ENCODE data around the gene CATSPER1. TPM values are rescaled to one million over a fixed set of nuclear protein-coding genes. Genes with fewer than 3 reads are reported as not detected.

CATSPER1 gene
- total RNA-seq, 1 experiment from 2014 or later = 2.4 TPM

DNA sequence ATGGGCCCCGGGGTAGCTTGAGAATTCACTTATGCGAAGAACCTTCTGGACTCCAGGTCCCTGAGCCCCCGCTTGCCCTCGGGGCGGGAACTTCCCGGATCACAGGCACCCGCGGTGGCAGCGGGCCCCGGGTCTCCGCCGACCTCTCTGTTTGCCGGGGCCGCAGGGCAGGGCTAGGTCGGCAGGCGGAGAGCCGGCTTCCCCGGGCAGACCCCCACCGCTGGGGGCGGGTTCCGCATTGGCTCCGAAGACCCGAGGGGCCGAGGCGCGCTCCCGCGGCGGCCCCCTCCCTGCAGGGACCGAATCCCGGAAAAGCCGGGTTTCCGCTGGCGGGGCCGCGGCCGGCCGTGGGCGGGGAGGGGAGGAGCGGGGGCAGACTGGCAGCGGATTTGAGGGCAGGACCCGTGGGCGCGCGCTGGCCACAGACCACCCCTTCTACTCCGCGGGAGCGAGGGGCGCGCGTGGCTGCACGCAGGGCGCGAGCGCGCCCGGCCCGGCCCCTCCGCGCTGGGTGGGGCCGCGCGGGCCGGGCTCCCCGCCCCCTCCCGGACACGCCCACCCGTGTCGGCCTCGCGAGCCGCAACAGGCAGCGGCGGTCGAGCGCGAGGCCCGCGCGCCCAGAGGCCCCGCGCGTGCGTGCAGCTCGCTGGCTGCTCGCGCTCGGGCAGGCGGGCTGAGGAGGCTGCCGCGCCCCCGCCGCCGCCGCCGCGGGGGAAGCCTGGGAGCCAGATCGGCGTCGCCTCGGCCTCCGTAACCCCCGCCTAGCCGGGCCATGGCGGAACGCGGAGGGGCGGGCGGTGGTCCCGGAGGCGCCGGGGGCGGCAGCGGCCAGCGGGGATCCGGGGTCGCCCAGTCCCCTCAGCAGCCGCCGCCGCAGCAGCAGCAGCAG, 43.7 kb upstream of the CATSPER1 start, which contains the start of gene PACS1:
Gene PACS1 (plus strand): TSS at position 558 of the 889 bp plus-strand sequence. CDS start 215 bp downstream, at position 773.
- Histone ChIP-seq H3K36me3 (ENCODE audit: control insufficient read depth in 1 of 2, insufficient read depth in 2 of 2, low read length in 2 of 2) (peaks cover 21 to 35% of the 10 kb centered on the region in 2 experiments; a peak in 3 of 4 replicates), H3K4me1 (ENCODE audit: control insufficient read depth in 1 of 2, insufficient read depth in 2 of 2, low read length in 2 of 2) (peaks cover 10 to 21% of the 10 kb centered on the region in 2 experiments), H3K9me3 (ENCODE audit: control insufficient read depth in 1 of 2, insufficient read depth in 1 of 2, low read depth in 1 of 2, low read length in 2 of 2) (no peaks in the 10 kb centered on the region), H2AFZ (ENCODE audit: low read depth, low read length, poor library complexity, severe bottlenecking) (no peak within 1 kb of the TSS), H3K4me2 (ENCODE audit: low read length) (peak within 1 kb of the TSS; percentile 88), H3K79me2 (ENCODE audit: insufficient read depth, low read length) (peaks cover 43% of the 10 kb centered on the region), H3K4me3 (replicated peaks in 1 of 2; ENCODE audit: low read depth in 1 of 2, low read length in 2 of 2) (peak within 1 kb of the TSS; percentile 69 to 70), H3K27ac (ENCODE audit: low read depth, low read length) (peak within 1 kb of the TSS; percentile 89), H3K9ac (ENCODE audit: low read length) (peak within 1 kb of the TSS; percentile 74), H4K20me1 (ENCODE audit: insufficient read depth) (no peaks in the 10 kb centered on the region), H3K9me2 (ENCODE audit: insufficient read depth) (no peaks in the 10 kb centered on the region), H3K27me3 (ENCODE audit: insufficient read depth, low read length) (no peaks in the 10 kb centered on the region)
- intact Hi-C loops (cut with micrococcal nuclease) = loop anchor here (2.0 kb wide), 1 partner anchor 65 kb away; no protein-coding TSS in a partner anchor
- no TSS peak for BruUV-seq (replicated peaks)
- peak; percentile 77 for ATAC-seq
- TF ChIP-seq EGR1 (IDR thresholded peaks at IDR 0.05; ENCODE audit: low read depth) = peak; percentile 68
- no peak for TF ChIP-seq FOSL1 (IDR thresholded peaks at IDR 0.05; ENCODE audit: low read depth)
- TF ChIP-seq POLR2AphosphoS5 (IDR thresholded peaks at IDR 0.05; ENCODE audit: low read depth, low read length) = peak; percentile 35; the same call in 1 of the 2 replicates
- CTCF ChIA-PET = interaction anchor here (0.7 kb wide), 1 partner anchor 12 kb away, joined by 4 read pairs; no protein-coding TSS in a partner anchor
- DNase-seq (ENCODE audit: low read depth, low spot score) = no peak
- RAD21 ChIA-PET (ENCODE audit: low non-redundant PET in 1 of 2, low total read pairs in 2 of 2, uncharacterized antibody in 2 of 2, unreplicated experiment in 2 of 2) = no interaction called here
- POLR2A ChIA-PET = no interaction called here

DNA sequence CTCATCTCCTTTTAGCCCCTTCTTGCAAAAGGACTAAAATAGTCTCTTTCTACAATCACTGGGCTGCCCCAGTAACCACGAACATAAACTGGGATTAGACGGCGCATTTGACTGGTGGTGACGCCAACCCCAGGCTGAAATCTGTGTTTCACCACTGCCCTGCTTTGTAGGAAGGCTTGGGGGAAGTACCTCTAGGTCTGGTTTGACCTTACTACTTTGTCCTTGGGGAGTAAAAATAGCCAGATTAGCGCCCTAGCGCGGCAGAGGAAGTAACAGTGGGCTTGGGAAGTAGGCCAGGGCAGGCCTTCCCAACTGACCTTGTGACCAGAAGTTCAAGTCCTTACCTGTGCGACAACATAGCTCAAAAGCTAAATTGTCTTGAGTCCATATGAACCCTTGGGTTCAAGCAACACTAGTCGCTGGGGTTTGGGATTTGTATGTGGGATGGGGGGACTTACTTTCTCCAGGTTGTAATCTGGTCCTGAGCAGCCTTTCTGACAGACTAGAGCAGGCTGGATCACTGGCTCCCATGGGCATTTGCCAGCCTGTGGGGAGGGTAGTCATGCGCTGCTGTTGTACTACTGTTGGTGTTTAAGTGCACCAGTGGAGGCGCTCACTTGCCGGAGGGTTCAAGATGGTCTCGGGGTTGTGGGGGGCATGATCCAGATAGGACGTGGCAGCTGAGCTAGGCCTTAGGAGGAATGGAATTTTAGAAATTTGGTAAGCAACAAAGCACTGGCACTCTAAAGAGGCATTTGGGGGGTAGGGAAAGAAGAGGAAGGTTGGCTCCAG, 42.8 kb upstream of the CATSPER1 start:
- intact Hi-C loops (cut with micrococcal nuclease) = loop anchor here (2.0 kb wide), 1 partner anchor 66 kb away; no protein-coding TSS in a partner anchor
- Histone ChIP-seq H3K79me2 (ENCODE audit: insufficient read depth, low read length) (peaks cover 50% of the 10 kb centered on the region), H3K27me3 (ENCODE audit: insufficient read depth, low read length) (no peaks in the 10 kb centered on the region), H3K36me3 (ENCODE audit: control insufficient read depth in 1 of 2, insufficient read depth in 2 of 2, low read length in 2 of 2) (peaks cover 27 to 38% of the 10 kb centered on the region in 2 experiments; a peak in 3 of 4 replicates), H3K4me1 (ENCODE audit: control insufficient read depth in 1 of 2, insufficient read depth in 2 of 2, low read length in 2 of 2) (peaks cover 10 to 21% of the 10 kb centered on the region in 2 experiments), H3K4me3 (replicated peaks in 1 of 2; ENCODE audit: low read depth in 1 of 2, low read length in 2 of 2) (peak overlapping the region; percentile 33 to 54), H3K4me2 (ENCODE audit: low read length) (peak overlapping the region; percentile 79), H3K27ac (ENCODE audit: low read depth, low read length) (peak overlapping the region; percentile 89), H3K9me3 (ENCODE audit: control insufficient read depth in 1 of 2, insufficient read depth in 1 of 2, low read depth in 1 of 2, low read length in 2 of 2) (no peaks in the 10 kb centered on the region), H3K9me2 (ENCODE audit: insufficient read depth) (no peaks in the 10 kb centered on the region), H2AFZ (ENCODE audit: low read depth, low read length, poor library complexity, severe bottlenecking) (no peak overlapping the region), H3K9ac (ENCODE audit: low read length) (peak overlapping the region; percentile 50), H4K20me1 (ENCODE audit: insufficient read depth) (no peaks in the 10 kb centered on the region)
- ChIA-PET CTCF (interaction anchor here (1.0 to 2.0 kb wide), 5 partner anchors 12 to 191 kb away, joined by 3 to 11 read pairs (median 6); no protein-coding TSS in a partner anchor), RAD21 (ENCODE audit: low non-redundant PET in 1 of 2, low total read pairs in 2 of 2, uncharacterized antibody in 2 of 2, unreplicated experiment in 2 of 2) (no interaction called here), POLR2A (interaction anchor here (0.6 kb wide), 1 partner anchor 54 kb away, joined by 3 read pairs; no protein-coding TSS in a partner anchor)
- ATAC-seq (peak; percentile 12), DNase-seq (ENCODE audit: low read depth, low spot score) (no peak)
- no TSS peak for BruUV-seq (replicated peaks)
- TF ChIP-seq, protein P1, sequence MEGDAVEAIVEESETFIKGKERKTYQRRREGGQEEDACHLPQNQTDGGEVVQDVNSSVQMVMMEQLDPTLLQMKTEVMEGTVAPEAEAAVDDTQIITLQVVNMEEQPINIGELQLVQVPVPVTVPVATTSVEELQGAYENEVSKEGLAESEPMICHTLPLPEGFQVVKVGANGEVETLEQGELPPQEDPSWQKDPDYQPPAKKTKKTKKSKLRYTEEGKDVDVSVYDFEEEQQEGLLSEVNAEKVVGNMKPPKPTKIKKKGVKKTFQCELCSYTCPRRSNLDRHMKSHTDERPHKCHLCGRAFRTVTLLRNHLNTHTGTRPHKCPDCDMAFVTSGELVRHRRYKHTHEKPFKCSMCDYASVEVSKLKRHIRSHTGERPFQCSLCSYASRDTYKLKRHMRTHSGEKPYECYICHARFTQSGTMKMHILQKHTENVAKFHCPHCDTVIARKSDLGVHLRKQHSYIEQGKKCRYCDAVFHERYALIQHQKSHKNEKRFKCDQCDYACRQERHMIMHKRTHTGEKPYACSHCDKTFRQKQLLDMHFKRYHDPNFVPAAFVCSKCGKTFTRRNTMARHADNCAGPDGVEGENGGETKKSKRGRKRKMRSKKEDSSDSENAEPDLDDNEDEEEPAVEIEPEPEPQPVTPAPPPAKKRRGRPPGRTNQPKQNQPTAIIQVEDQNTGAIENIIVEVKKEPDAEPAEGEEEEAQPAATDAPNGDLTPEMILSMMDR (IDR thresholded peaks at IDR 0.05 in 2 of 3, conservative IDR thresholded peaks at IDR 0.05 in 1 of 3; ENCODE audit: borderline replicate concordance in 1 of 3, insufficient read depth in 1 of 3, low read depth in 2 of 3, low read length in 2 of 3) = 0 out of 6 replicates have a peak, but pooled peaks of 1 of the 3 experiments have one; percentile 19
- TF ChIP-seq RAD21 (IDR thresholded peaks at IDR 0.05; ENCODE audit: low read depth) = no peak

All from HCT116 (cell line).